GM19099 (cell line): ENCODE measurements around the gene PELI2.

Experiments used
- POLR2A ChIP-seq: IDR thresholded peaks from 3 replicates; pipeline ENCODE4 v1.6.1; 2011; ENCODE audit warnings: low read depth; ENCODE audit not compliant: insufficient read length; ENCODE audit errors: extremely low read depth

PELI2 gene

DNA sequence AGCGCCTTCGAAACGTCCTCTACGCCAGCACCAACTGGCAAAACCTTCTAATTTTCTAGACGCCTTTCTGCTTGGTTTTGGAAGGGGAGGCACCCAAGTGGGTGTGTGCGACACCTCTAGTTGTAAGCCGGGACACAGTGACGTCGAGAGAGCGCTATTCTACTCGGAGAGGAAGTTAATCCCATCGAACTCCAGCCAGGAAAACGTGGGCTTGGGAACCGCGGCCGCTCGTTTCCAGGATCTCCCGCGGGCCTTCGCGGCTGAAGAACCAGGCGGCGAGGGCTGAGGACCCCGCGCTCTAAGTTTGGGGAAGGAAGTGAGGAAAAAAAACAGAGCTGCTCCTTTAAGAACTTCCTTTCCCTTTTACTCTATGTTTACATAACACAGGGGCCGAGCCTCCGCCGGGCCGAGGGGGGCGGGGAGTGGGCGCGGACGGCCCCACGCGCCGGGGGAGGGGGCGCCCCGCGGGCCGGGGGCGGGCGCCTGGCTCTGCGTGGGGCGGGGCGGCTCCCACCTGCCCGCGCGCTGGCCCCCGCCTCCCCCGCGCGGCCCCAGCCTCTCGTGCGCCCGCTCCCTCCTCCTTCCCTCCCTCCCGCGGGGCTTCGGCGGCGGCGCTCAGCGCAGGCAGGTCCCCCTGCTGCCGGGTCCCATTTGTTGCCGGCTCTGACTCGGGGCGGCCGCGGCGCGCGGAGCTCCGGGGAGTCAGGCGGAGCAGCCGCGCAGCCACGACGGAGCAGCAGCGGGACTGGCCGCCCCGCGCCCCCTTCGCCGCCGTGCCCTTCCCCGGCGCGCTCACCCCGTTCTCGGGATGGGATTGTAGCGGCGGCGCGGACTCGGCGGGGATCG lies at the start of gene PELI2:
TSS of gene PELI2 (plus strand) at position 647 of the 846 bp plus-strand sequence. CDS start 250 bp downstream, outside the sequence.
- TF ChIP-seq POLR2A = no peak

DNA sequence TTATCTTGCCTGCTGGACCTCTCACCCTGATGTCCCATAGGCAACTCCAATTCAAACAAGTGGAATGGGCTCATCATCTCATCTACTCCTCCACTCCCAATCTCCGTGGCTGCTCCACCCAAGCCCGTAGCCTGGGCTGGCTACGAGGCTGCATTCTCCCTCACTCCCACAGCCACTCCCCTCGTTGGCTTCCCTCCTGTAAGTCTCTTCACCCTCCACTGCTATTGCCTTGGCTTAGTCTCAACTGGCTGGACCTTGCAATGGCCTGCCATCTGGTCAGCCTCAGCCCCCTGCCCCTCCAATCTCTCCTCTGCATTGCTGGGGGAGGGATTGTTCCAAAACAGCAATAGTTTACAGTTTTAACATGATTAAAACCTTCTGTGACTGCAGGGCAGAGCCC lies 44.4 kb upstream of the PELI2 start:
- no peak for TF ChIP-seq POLR2A

DNA sequence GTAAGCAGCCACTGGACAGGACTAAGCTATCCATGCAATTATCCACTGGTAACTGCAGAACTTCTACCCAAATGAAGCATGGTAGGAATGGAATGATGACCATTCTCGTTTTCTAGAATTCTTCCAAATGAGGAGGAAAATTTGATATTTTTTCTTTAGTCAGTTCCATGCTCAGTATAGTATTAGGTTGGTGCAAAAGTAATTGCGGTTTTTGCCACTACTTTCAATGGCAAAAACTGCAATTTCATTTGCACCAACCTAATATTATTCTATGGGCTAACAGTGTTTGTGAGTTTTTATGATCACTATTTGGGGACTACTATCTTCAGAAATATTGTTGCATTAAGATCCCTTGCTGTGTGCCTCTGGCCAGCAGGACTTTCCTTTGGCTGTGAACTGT lies 42.9 kb upstream of the PELI2 start:
- no peak for TF ChIP-seq POLR2A

DNA sequence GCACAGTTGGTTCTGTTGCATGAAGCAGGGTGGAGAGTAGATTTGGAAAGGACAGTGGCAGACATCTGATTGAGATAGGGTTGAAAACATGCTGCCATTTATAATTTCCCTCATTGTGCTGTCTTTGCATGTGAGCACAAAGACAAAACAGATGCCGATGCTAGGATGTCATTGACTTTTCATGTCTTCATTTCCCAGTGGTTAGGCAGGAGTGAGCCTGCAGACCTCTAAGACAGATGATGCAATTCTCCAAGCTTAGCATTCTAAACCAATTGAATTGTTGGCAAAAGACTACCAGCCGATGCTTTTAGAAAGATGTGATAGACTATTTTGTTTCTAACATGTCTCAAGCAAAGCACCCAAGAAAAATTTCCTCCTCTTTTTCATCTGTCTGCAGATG lies 37.1 kb upstream of the PELI2 start:
- no peak for TF ChIP-seq POLR2A

DNA sequence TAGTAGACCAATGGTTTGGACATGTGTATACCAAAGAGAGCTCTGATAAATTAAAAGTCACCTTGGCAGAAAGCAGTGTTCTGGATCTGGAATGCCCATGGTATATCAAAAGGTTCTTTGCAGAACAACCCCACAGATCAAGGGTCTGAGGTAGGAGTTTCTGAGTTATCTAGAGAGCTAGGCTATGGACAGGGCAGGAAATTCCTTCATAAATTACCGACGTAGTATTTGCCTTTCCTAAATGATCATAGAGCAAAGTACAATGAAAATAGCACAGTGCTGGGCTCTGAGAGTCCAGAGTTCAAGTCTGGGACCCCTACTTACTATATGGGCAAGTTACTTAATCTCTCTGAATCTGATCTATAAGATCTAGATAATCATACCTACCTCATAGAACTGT lies 35.3 kb upstream of the PELI2 start:
- no peak for TF ChIP-seq POLR2A

GRCh38 chr14:56085471-56085870 lies 32.7 kb upstream of the PELI2 start:
- no peak for TF ChIP-seq POLR2A

DNA sequence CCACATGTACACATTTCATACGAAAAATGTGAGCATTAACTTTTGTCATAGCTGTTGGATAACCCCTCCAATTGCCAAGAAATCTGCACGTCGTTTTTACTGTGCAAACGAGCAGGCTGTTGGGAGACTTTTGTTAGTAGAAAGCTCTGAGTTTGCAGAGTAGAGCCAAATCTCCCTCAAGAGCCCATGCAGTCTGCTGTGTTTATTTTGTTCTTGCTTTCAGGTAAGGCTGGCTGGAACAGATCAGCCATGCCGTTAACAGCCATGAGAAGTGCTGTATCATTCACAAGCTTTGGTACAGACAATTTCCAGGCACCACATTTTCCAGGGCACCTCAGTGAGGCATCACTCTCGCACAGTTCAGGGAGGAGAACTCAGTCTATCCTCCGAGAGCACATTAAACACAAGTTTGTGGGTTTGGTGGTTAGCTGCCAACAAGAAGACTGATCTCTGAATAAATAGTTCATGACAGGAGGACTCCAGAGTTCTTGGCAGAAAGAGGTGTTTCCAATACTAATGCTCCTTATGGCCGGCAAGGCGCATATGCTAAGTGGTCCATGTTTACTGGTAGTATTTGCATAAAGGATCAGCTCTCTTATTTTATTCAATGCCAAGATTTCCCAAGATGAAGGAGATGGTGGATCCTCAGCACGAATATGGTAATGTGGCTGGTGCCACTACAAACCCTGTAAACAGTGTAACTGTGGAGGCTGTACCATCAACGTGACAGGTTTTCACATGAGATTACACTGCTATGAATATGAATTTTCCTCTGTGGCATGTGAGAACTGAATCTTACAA lies 30.3 kb upstream of the PELI2 start:
- TF ChIP-seq POLR2A = no peak

DNA sequence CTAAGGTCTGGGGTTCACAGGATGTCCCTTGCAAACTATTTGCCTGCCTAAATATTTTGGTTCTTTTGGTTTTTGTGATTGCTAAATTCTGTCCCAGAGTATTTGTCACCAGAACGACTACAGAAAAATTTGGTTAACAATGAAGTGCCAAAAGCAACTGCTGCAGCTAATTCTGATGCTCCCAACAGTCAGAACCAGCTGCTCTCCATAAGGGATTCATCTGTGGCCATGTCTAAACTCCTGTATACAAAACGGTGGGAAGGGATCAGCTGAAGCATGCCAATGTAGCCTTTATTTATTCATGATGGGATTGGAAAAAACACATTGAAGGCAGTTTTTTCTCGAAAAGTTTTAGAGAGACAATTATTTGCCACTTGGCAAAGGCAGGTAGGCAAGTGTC lies 29.3 kb upstream of the PELI2 start:
- TF ChIP-seq POLR2A = no peak

DNA sequence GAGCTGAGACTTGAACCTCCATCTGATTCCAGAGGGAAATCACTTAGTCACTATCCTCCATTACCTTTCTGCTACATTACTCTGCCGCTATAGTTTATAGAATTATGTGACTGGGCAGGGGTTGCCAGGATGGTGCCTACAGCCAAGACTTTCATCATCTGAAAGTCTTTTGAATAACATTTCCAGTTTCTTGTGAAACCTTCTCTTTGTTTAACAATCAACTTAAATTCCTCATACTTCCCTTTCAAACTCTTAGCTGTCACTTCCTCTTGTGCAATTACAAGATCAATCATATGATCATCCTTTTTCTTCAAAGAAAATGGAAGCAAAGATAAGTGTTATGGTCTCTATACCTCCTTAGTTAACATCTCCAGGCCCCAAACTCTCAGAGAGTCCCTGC lies 25.4 kb upstream of the PELI2 start:
- TF ChIP-seq POLR2A = no peak

GRCh38 chr14:56094076-56094475 lies 24.1 kb upstream of the PELI2 start:
- no peak for TF ChIP-seq POLR2A

DNA sequence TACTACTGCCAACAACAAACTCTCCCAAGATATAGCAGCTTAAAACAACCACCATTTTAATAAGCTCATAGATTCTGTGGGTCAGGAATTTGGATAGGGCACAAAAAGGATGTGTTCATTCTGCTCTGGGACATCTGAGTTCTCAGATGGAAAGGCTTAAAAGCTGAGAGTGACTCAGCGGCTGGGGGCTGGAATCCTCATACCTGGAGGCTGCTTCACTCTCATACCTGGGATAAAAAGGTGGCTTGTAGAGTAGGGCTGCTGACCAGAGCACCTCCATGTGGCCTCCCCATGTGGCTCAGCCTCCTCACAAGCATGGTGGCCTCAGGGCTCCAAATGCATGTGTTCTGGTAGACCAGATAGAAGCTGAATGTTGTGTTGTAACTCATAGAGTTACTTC lies 20.2 kb upstream of the PELI2 start:
- TF ChIP-seq POLR2A = no peak

GRCh38 chr14:56099081-56099797 lies 19.0 kb upstream of the PELI2 start:
- no peak for TF ChIP-seq POLR2A

DNA sequence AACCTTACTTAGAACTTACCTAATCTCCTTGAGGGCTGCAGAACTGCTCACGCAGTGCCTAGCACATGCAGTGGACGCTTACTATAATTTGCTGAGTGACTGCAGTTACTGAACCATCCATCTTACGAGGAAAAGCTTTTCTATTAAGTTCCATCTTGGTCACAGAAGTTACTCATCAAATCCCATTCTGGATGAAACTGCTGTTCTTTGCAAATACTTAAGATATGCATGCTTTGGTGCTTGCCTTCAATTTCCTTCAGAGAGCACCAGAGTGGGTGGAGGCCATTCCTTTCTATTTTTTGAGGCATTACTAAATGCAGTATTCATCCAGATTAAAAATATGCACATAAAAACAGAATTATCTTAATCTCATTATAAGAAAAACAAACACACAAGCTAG lies 17.7 kb upstream of the PELI2 start:
- TF ChIP-seq POLR2A = no peak

GRCh38 chr14:56102941-56103340 lies 15.3 kb upstream of the PELI2 start:
- no peak for TF ChIP-seq POLR2A

GRCh38 chr14:56107615-56108014 lies 10.6 kb upstream of the PELI2 start:
- no peak for TF ChIP-seq POLR2A
